ENCODE data around the gene KRTAP10-1.

KRTAP10-1 gene

DNA sequence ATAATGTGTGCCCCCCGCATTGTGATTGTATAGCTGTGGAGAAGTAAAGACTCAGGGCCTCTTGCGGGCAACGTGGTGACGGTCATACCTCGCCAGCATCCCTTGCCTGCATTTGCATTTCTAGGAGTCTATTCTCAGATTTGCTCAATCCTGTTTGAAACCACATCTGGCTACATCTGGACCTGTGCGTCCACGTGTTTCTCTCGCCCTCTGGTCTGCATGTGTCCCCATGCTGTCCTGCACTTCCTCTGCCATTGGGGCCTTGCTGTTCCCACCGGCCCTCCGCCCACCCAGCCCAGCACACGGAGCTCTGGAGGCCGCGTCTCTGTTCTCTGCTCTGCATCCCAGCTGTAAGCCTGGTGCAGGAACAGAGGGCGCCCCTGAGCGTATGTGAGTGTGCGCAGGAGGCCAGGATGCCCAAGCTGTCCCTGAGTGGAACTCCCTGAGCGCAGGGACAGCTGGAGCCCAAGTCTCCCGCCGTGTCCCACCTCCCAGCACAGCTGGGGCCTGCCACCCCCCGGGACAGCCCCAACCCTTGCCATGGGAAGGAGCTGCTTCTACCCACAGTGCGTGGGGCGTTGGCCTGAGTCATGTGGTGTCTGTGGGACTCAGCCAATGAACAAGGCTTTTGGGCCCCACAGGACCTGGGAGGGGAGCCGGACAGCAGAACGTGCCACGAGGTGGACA, 9.7 kb upstream of the KRTAP10-1 start:
- H3K27ac ChIP-seq = no peak overlapping the region
- TF ChIP-seq, protein P1, sequence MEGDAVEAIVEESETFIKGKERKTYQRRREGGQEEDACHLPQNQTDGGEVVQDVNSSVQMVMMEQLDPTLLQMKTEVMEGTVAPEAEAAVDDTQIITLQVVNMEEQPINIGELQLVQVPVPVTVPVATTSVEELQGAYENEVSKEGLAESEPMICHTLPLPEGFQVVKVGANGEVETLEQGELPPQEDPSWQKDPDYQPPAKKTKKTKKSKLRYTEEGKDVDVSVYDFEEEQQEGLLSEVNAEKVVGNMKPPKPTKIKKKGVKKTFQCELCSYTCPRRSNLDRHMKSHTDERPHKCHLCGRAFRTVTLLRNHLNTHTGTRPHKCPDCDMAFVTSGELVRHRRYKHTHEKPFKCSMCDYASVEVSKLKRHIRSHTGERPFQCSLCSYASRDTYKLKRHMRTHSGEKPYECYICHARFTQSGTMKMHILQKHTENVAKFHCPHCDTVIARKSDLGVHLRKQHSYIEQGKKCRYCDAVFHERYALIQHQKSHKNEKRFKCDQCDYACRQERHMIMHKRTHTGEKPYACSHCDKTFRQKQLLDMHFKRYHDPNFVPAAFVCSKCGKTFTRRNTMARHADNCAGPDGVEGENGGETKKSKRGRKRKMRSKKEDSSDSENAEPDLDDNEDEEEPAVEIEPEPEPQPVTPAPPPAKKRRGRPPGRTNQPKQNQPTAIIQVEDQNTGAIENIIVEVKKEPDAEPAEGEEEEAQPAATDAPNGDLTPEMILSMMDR (conservative IDR thresholded peaks at IDR 0.05) = no peak
- no peak for TF ChIP-seq ZFX (IDR thresholded peaks at IDR 0.05)

DNA sequence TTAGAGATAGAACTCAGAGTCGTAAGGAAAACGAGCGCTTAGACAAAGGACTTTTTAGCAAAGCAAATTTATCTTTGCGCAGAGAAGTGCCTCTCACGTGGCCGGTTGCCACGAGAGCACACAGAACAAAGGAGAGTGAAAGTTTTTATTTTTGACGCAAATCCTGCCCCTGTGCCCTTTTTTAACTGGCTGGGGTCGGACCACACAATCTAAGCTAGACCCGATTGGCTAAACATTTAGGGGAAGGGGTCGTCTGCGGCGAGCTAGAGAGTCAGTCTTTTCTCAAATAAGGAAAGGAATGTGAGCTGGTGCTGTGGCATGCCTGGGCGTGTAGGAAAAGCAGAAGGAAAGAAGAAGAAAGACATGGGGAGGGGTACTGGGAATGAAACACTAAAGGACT, 8.9 kb upstream of the KRTAP10-1 start:
- no peak overlapping the region for H3K27ac ChIP-seq
- no peak for TF ChIP-seq ZFX (IDR thresholded peaks at IDR 0.05)
- TF ChIP-seq, protein P1 (conservative IDR thresholded peaks at IDR 0.05) = no peak

DNA sequence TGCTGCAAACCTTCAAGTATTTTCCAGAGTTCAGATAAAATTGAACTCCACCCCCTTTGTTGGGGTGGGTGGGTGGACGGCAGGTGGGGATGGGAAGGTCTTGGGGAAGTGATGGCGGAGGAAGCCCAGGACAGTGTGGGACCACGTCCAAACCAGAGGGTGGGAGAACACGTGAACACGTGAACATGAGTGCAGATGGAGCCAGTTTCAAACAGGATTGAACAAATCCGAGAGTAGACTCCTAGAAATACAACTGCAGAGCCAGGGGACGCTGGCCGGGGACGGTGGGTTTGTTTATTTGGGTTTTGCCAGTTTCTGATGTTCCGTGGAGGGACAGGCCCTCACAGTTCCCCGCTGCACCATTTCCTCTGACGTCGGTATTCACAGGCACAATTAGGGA, 8.4 kb upstream of the KRTAP10-1 start:
- no peak overlapping the region for H3K27ac ChIP-seq
- TF ChIP-seq, protein P1 (conservative IDR thresholded peaks at IDR 0.05) = no peak
- TF ChIP-seq ZFX (IDR thresholded peaks at IDR 0.05) = no peak

DNA sequence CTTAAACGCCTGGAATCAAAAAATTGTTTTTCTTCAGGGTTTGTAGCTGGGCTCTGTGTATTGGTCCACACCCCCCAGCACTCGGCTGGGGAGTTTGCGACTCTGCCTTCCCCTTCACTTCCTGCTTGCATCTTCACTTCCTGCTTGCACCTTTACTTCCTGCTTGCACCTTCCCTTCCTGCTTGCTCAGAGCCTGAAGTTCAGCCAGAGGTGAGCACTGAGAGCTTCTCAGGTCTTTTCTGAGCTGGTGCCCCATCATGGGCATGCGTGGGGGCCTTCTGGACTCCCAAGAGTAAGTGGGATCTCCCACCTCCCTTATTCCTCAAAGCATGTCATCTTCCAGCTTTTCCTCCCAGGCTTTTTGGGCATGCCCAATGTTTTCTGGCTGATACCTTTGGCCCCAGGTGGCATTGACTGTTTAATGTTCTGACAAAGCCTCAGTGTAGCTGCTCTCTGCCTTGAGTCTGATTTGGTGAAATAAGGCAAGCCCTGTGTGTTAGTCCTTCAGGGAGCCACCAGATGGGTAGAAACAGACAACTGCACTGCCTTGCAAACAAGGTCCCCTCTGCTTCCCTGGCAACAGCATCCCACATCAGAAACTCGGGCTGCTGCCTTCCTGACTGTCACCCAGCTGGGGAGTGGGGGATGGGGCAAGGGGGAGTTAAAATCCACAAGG, 7.8 kb upstream of the KRTAP10-1 start:
- no peak for TF ChIP-seq ZFX (IDR thresholded peaks at IDR 0.05)
- TF ChIP-seq, protein P1 (conservative IDR thresholded peaks at IDR 0.05) = no peak
- H3K27ac ChIP-seq = no peak overlapping the region

DNA sequence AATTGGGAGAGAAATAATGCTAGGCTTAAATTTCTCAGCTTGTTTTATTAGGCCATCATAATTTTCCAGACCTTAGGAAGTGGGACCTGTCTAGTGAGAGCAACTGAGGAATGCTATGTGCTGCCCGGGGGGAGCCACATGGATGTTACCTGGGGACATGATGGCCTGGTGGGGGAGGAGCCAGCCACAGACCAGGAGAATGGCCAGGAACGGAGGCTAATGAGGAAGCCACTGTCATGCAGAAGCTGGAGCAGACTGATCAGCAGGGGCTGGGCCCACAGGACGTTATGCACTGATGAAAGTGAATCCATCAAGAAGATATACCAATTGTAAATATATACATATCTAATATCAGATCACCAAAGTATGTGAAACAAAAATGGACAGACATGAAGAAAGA, 4.6 kb upstream of the KRTAP10-1 start:
- no peak overlapping the region for H3K27ac ChIP-seq
- no peak for TF ChIP-seq ZFX (IDR thresholded peaks at IDR 0.05)
- TF ChIP-seq, protein P1 (conservative IDR thresholded peaks at IDR 0.05) = no peak

DNA sequence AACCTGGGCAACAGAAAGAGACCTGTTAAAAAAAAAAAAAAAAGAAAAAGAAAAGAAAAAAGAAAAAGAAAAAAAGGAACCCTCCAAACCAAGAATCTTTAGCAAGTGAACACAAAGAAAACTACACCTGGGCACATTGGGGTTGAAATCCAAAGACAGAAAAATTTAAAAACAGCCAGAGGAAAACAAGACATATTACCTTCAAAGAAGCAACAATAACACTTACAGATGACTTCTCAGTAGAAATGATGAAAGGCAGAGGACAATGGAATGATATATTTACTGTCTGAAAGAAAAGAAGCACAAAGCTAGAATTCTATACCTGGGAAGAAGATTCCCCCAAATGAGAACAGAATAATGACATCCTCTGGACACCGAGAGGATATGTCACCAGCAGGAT, 2.7 kb upstream of the KRTAP10-1 start:
- H3K27ac ChIP-seq = no peak overlapping the region
- no peak for TF ChIP-seq ZFX (IDR thresholded peaks at IDR 0.05)
- TF ChIP-seq, protein P1 (conservative IDR thresholded peaks at IDR 0.05) = no peak

DNA sequence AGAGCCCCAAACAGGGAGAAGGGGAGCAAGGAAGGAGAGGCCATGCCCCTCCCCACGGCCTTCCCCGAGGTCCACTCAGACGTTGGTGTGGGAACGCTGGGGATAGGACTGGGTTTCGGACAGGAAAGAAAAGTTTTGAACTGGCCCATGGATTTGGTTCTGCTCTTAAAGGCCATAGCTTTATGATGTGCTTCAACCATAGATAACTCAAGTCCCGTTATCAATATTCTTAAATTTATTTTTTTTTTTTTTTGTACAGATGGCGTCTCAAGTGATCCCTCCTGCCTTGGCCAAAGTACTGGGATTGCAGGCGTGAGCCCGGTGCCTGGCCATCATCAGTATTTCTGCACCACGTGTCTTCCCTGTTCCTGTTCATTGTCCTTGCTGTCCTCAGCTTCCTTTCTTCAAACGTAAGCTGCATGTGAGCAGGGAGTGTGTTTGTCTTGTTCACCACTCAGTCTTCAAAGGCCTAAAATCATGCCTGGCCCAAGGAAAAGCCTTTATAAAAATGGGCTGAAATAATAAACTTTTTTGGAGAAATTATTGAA, 820 bp upstream of the KRTAP10-1 start:
- no peak for TF ChIP-seq ZFX (IDR thresholded peaks at IDR 0.05)
- TF ChIP-seq, protein P1 (conservative IDR thresholded peaks at IDR 0.05) = no peak
- no peak overlapping the region for H3K27ac ChIP-seq
